Measurements from ENCODE around the gene ACOXL.

GRCh38 chr2:110995911-110996310 lies 263.5 kb downstream of the ACOXL start:
- TF ChIP-seq USF1 (CRISPR knock-in tag; IDR thresholded peaks at IDR 0.05) (no peak), POLR2AphosphoS5 (IDR thresholded peaks at IDR 0.05; ENCODE audit: control insufficient read depth, insufficient read depth, low read depth, low read length) (no peak), RAD21 (CRISPR knock-in tag; conservative IDR thresholded peaks at IDR 0.05 in 1 of 2, IDR thresholded peaks at IDR 0.05 in 1 of 2) (no peak), ZNF584 (CRISPR knock-in tag; IDR thresholded peaks at IDR 0.05; ENCODE audit: low read depth) (no peak), MYC (IDR thresholded peaks at IDR 0.05; ENCODE audit: low read depth, low read length) (no peak), MYC (CRISPR knock-in tag; IDR thresholded peaks at IDR 0.05; ENCODE audit: borderline replicate concordance, low read depth) (no peak), NCOR1 (IDR thresholded peaks at IDR 0.05) (no peak), TOE1 (IDR thresholded peaks at IDR 0.05; ENCODE audit: borderline replicate concordance) (no peak), TOE1 (CRISPR knock-in tag; IDR thresholded peaks at IDR 0.05; ENCODE audit: borderline replicate concordance, low read depth) (no peak), FOXA3 (CRISPR knock-in tag; conservative IDR thresholded peaks at IDR 0.05 in 1 of 2, IDR thresholded peaks at IDR 0.05 in 1 of 2) (no peak)

All from K562 (cell line).